NCI-H1092 treated with DMSO at 0.1 percent for 48 hours (cell line): ENCODE measurements around the gene OTUD4.
A peak's percentile ranks its signal among the peaks of the same experiment; 100 is the strongest.
"Not testable (repeated sequence)": the region's sequence is repeated elsewhere in the genome, so short reads cannot be mapped to it uniquely, and the experiment has no call there.

Source experiments
- DNase-seq: peaks from one replicate; lab custom pipeline; 2025; lab: John Stamatoyannopoulos, UW

OTUD4 gene

GRCh38 chr4:145180298-145181090, at the start of gene OTUD4:
Gene OTUD4 (minus strand): TSS chr4:145180589. CDS start chr4:145179973, 616 bp downstream.
- peak; percentile 98 for DNase-seq

GRCh38 chr4:145223228-145223627, 42.8 kb upstream of the OTUD4 start:
- DNase-seq: not testable (repeated sequence)

DNA sequence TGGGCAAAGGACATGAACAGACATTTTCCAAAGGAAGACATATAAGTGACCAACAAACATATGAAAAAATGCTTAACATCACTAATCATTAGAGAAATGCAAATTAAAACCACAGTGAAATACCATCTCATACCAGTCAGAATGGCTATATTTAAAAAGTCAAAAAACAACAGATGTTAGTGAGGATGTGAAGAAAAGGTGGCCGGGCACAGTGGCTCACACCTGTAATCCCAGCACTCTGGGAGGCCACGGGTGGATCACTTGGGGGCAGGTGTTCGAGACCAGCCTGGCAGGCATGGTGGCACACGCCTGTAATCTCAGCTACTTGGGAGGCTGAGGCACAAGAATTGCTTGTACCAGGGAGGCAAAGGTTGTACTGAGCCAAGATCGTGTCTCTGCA, 41.1 kb upstream of the OTUD4 start:
- DNase-seq: not testable (repeated sequence)

- DNase-seq: no peak
Measured at GRCh38 chr4:145219090-145219489, 38.7 kb upstream of the OTUD4 start.

GRCh38 chr4:145218251-145218650, 37.9 kb upstream of the OTUD4 start:
- DNase-seq: no peak

GRCh38 chr4:145217349-145217748, 37.0 kb upstream of the OTUD4 start:
- DNase-seq: no peak

GRCh38 chr4:145216535-145216934, 36.1 kb upstream of the OTUD4 start:
- DNase-seq: peak; percentile 25

GRCh38 chr4:145213245-145213644, 32.9 kb upstream of the OTUD4 start:
- DNase-seq: no peak

GRCh38 chr4:145207934-145208333, 27.5 kb upstream of the OTUD4 start:
- DNase-seq: no peak

- no peak for DNase-seq
Measured at GRCh38 chr4:145203410-145203809, 23.0 kb upstream of the OTUD4 start.

DNA sequence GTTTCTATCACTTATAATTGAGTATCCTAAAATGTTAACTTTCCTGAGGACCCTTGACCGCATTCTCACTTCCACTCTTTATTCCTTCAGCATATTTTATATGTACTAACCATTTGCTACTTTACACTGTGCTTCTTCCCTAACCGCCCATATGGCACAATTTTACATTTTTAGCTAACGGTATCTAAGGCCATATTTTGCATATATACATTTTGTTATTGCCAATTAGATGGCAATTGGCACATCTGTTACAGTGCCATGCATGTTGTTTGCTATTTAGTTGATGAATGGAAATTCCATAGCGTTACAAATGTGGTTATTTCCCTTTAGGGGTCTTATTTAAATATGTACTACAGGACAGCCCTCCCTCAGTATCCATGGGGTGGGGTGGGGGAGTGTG, 20.0 kb upstream of the OTUD4 start:
- DNase-seq: no peak

DNA sequence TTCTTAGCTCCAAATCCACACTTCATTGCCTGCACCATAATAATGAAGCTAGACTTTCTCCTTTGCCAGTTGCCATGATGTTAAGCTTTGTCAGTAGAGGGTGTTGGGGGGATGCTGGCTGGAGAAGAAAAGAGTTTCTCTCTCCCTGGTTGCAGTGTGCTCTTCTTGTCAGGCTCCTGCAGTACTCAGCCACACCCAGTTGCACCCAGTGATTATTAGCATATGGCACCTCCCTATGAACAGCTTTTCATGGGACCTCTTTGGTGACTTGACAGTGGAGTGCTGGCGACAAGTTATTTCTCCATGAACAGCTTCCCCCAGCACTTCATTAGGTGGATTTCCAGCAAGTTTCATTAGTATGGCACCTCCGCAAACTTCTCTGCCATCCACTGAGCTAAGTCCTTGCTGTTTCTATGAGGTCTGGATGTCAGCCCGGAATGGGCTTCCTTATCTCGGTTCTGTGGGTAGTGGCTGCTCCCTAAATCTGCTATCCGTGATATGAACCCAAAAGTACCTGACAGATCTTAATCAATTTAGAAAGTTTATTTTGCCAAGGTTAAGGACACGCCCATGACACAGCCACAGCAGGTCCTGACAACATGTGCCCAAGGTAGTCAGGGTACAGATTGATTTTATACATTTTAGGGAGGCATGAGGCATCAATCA, 18.8 kb upstream of the OTUD4 start:
- DNase-seq: no peak

DNA sequence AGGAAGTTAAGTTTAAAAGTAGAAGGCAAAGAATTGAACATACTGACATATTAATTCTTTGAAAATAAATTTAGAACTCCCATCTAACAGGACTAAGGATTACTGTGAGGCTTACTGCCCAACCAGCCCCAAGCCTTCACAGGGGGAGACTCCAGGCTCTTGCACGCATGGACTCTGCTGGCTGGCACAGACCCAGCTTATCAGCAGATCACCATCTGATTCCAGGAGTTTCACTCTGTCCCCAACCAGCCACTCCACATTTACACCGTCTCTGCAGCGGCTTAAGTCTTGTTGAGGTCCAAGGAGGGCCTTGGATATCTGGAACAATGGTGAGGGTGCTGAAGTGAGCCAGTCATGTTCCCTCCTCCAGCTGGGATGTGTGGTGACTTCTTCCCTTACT, 16.4 kb upstream of the OTUD4 start:
- no peak for DNase-seq

- no peak for DNase-seq
Measured at GRCh38 chr4:145195167-145195952, 15.0 kb upstream of the OTUD4 start.

DNA sequence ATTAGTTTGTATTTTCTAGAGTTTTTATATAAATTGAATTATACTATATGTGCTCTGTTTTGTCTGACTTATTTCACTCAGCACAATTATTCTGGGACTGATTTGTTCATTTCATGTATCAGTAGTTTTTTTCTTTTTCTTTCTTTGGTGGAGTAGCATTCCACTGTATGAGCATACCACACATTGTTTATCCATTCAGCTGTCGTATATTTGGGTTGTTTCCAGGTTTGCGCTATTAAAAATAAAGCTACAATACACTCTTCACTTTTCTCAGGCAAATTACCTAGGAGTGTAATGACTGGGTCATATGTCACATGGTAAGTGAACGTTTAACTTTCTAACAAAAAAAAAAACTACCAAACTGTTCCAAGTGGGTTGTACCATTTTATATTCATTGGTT, 9.6 kb upstream of the OTUD4 start:
- DNase-seq: no peak

DNA sequence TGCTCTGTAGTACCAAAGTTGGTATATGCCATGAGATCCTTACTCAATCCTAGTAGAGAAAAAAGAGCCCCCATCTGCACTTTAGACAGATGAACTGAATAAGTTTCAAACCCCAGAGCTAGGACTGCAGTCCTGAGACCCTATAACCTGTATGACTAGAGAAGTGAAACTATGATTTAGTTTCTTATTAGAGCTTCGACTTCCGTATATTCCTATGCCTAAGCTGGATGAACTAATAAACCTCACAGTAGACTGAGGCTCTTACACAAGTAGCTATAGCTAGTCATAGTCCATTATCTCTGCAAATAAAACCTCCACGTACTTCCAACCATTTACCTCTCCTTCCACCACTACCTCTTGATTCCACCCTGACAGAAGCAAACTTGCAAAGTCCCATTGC, 6.3 kb upstream of the OTUD4 start:
- DNase-seq: no peak

DNA sequence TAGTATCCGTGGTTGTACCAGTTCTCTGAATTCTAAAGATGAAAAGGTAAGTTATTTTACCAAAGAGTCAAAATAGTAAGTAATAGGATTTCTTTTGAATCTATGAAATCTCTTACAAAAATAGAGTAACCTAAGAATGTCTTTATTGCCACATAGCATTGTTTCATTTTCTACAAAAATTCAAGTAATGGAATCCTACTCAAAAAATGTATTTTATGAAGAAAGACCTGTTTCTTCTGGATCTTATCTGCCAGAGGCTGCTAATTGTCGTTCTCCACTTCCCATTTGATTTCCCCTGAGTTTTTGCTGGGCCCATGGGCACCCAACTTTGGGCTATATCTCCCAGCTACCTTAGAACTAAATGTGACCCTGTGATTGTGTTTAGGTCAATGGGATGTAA, 3.2 kb upstream of the OTUD4 start:
- no peak for DNase-seq

DNA sequence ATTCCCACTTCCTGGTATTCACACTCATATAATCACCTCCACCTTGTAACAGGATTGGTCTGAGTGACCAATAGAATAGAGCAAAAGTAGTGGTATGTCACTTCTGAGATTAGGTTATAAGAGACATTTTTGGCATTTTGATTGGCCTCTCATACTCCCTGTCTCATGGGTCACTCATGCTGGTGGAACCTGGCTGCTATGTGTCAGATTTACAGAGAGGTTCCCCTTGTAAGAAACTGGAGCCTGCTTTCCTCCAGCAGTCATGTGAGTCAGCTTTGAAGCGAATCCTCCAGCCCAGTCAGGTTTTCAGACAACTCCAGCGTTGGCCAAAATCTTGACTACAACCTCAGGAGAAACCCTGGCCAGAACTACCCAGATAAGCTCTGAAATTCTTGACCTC, 2.6 kb upstream of the OTUD4 start:
- no peak for DNase-seq

DNA sequence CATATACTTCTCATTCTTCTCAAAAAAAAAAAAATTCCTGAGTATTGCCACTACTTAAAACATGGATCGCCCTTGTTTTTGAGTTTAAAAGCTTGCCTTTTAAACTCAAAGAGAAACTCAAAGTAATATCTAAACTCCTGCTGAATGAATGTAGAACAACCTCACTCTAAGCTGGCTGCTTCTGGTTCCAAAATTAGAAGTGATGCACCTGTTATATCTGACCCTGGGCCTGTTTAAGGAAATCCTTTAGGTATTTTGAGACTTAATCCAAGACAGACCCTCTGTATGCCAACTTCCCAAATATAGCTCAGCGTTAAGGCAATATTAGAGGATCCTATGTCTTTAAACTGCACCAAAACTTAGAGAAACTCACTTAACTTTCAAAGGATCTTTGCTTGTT, 1.8 kb upstream of the OTUD4 start:
- DNase-seq: no peak

GRCh38 chr4:145181091-145181501, 707 bp upstream of the OTUD4 start:
- peak; percentile 38 for DNase-seq

- DNase-seq: not testable (repeated sequence)
Measured at GRCh38 chr4:145179861-145180297, 510 bp downstream of the OTUD4 start.

DNA sequence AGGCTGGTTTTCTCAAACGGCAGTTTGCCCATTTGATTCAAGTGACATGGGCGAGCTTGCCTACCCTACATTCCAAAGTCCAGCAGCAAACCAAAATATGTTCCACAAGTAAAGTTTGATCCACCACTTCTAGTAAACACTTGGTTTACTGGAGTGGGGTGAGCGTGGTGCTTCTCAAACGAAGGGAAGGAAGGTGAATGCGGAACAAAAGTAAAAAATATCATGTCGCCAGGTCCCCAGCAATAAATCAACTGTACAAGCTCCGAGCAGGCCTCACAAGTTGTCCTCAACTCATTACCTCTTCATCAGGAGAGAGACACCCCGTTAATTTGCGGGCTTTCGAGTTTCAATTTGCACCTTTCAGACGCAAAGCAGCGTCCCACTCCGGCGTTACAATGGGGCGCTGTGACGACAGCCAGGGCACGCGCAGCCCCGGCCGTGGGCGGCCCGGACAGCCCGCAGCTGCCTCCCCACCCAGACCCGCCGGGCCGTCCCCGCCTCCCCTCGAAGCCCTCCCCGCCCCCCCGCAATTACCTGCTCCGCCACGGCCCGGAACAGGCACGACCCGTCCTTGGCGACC, 1.0 kb downstream of the OTUD4 start:
- no peak for DNase-seq
